ENCODE results near the gene RAB3GAP2. TPM values are rescaled to one million over a fixed set of nuclear protein-coding genes. Genes with fewer than 3 reads are reported as not detected.
"Not testable (repeated sequence)": the region's sequence is repeated elsewhere in the genome, so short reads cannot be mapped to it uniquely, and the experiment has no call there.

Gene RAB3GAP2
- total RNA-seq, 6 experiments from 2014 or later = 13.3 to 20.4 (median 18.4) TPM

GRCh38 chr1:220274251-220274855 is 2.1 kb upstream of the RAB3GAP2 start:
- DNase-seq (no peak), ATAC-seq (no peak)
- TF ChIP-seq CTCF (IDR thresholded peaks at IDR 0.05) (no peak), POLR2A (IDR thresholded peaks at IDR 0.05) (no peak)
- H3K27ac ChIP-seq = no peak overlapping the region
- WGBS (ENCODE audit: insufficient coverage, low coverage, low lambda C conversion rate, missing lambda C conversion rate) = 67% methylated on average over 1 of the region's 2 CpGs
- peaks cover 0 to 21% (median 8%) of the 10 kb centered on the region in 4 donors for H3K4me1 ChIP-seq
- no peak overlapping the region for H3K4me3 ChIP-seq
- intact Hi-C loops (cut with DNase I) = no loop called here
- no peaks in the 10 kb centered on the region for H3K36me3 ChIP-seq
- H3K27me3 ChIP-seq = no peaks in the 10 kb centered on the region
- H3K9me3 ChIP-seq = no peaks in the 10 kb centered on the region

- H3K4me1 ChIP-seq = peaks cover 0 to 25% (median 10%) of the 10 kb centered on the region in 4 donors
- peak overlapping the region; percentile 83 to 91 (median 89) for H3K27ac ChIP-seq
- intact Hi-C loops (cut with DNase I) = no loop called here
- WGBS (ENCODE audit: insufficient coverage, low coverage, low lambda C conversion rate, missing lambda C conversion rate) = 6% methylated on average over 5 of the region's 5 CpGs
- ATAC-seq (no peak), DNase-seq (no peak)
- no peaks in the 10 kb centered on the region for H3K9me3 ChIP-seq
- no peak for TF ChIP-seq CTCF (IDR thresholded peaks at IDR 0.05)
- H3K36me3 ChIP-seq = no peaks in the 10 kb centered on the region
- H3K27me3 ChIP-seq = no peaks in the 10 kb centered on the region
- peak overlapping the region; percentile 88 to 97 (median 92) for H3K4me3 ChIP-seq
Observed at GRCh38 chr1:220272841-220273090, 513 bp upstream of the RAB3GAP2 start.

GRCh38 chr1:220271706-220272046 is 577 bp downstream of the RAB3GAP2 start:
- Histone ChIP-seq H3K4me3 (peak overlapping the region; percentile 88 to 97 (median 92)), H3K9me3 (no peaks in the 10 kb centered on the region), H3K27me3 (no peaks in the 10 kb centered on the region), H3K27ac (peak overlapping the region; percentile 83 to 91 (median 89)), H3K4me1 (peaks cover 0 to 25% (median 10%) of the 10 kb centered on the region in 4 donors), H3K36me3 (peaks cover 0 to 3% (median 0%) of the 10 kb centered on the region in 4 donors)
- under 1% methylated on average over 12 of the region's 12 CpGs for WGBS (ENCODE audit: insufficient coverage, low coverage, low lambda C conversion rate, missing lambda C conversion rate)
- intact Hi-C loops (cut with DNase I) = no loop called here
- ATAC-seq (peak; percentile 10 to 22 (median 16)), DNase-seq (peak in 2 of 3 donors; percentile 24 to 53)
- TF ChIP-seq POLR2A (IDR thresholded peaks at IDR 0.05) (no peak), CTCF (IDR thresholded peaks at IDR 0.05) (no peak)

GRCh38 chr1:220269036-220269435 is 3.2 kb downstream of the RAB3GAP2 start:
- H3K9me3 ChIP-seq = no peaks in the 10 kb centered on the region
- WGBS (ENCODE audit: insufficient coverage, low coverage, low lambda C conversion rate, missing lambda C conversion rate) = 89% methylated on average over 1 of the region's 2 CpGs
- ATAC-seq (no peak), DNase-seq (no peak)
- H3K36me3 ChIP-seq = peaks cover 0 to 3% (median 0%) of the 10 kb centered on the region in 4 donors
- H3K27me3 ChIP-seq = no peaks in the 10 kb centered on the region
- TF ChIP-seq CTCF (IDR thresholded peaks at IDR 0.05) = no peak
- no peak for TF ChIP-seq POLR2A (IDR thresholded peaks at IDR 0.05)
- H3K4me1 ChIP-seq = peaks cover 0 to 25% (median 10%) of the 10 kb centered on the region in 4 donors
- no peak overlapping the region for H3K4me3 ChIP-seq
- H3K27ac ChIP-seq = no peak overlapping the region
- intact Hi-C loops (cut with DNase I) = no loop called here

GRCh38 chr1:220267630-220268029 is 4.6 kb downstream of the RAB3GAP2 start:
- H3K4me3 ChIP-seq = no peak overlapping the region
- peaks cover 0 to 25% (median 10%) of the 10 kb centered on the region in 4 donors for H3K4me1 ChIP-seq
- no peak for ATAC-seq
- no peaks in the 10 kb centered on the region for H3K9me3 ChIP-seq
- WGBS (ENCODE audit: insufficient coverage, low coverage, low lambda C conversion rate, missing lambda C conversion rate) = 97% methylated on average over 4 of the region's 4 CpGs
- peaks cover 0 to 3% (median 0%) of the 10 kb centered on the region in 4 donors for H3K36me3 ChIP-seq
- intact Hi-C loops (cut with DNase I) = no loop called here
- TF ChIP-seq POLR2A (IDR thresholded peaks at IDR 0.05) (no peak), CTCF (IDR thresholded peaks at IDR 0.05) (no peak)
- H3K27ac ChIP-seq = no peak overlapping the region
- H3K27me3 ChIP-seq = no peaks in the 10 kb centered on the region
- no peak for DNase-seq

GRCh38 chr1:220260228-220260627 is 12.0 kb downstream of the RAB3GAP2 start:
- H3K9me3 ChIP-seq; H3K4me3 ChIP-seq; intact Hi-C loops (cut with DNase I); DNase-seq; H3K27me3 ChIP-seq; H3K4me1 ChIP-seq; H3K27ac ChIP-seq; ATAC-seq; H3K36me3 ChIP-seq: not testable (repeated sequence)
- WGBS (ENCODE audit: insufficient coverage, low coverage, low lambda C conversion rate, missing lambda C conversion rate) = 85% methylated on average over 3 of the region's 3 CpGs

- DNase-seq; intact Hi-C loops (cut with DNase I); H3K27me3 ChIP-seq; H3K4me1 ChIP-seq; H3K9me3 ChIP-seq; H3K4me3 ChIP-seq; H3K27ac ChIP-seq; H3K36me3 ChIP-seq; ATAC-seq: not testable (repeated sequence)
Observed at GRCh38 chr1:220259756-220260155, 12.5 kb downstream of the RAB3GAP2 start.

Measured in right lobe of liver (tissue), 6 donors.